Fibroblast of peridontal ligament (primary cell): Measurements from ENCODE around the gene PARVA.
A peak's percentile ranks its signal among the peaks of the same experiment; 100 is the strongest.

Source experiments
- DNase-seq: peaks from one replicate; pipeline ENCODE4 v3.0.0-alpha.2; 2010; ENCODE audit errors: extremely low read depth

PARVA gene

DNA sequence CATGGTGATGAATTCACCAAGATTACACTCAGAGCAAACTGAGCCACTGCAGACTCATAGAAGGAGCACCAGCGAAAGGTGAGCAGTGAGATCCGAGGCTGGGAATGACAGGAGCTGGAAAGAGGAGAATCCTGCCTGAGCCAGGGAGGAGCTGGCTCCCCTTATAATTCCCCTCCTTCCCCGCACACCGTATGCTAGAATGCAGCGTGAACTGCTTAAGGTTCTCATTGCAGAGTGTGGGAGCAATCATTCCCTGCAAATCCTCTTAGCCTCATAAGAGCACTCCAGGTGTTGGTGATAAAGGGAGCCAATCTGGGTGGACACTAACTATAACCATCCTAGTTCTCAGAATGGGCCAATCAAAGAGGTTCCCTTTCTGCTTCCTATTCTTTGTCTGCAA is 169.3 kb downstream of the PARVA start:
- no peak for DNase-seq

DNA sequence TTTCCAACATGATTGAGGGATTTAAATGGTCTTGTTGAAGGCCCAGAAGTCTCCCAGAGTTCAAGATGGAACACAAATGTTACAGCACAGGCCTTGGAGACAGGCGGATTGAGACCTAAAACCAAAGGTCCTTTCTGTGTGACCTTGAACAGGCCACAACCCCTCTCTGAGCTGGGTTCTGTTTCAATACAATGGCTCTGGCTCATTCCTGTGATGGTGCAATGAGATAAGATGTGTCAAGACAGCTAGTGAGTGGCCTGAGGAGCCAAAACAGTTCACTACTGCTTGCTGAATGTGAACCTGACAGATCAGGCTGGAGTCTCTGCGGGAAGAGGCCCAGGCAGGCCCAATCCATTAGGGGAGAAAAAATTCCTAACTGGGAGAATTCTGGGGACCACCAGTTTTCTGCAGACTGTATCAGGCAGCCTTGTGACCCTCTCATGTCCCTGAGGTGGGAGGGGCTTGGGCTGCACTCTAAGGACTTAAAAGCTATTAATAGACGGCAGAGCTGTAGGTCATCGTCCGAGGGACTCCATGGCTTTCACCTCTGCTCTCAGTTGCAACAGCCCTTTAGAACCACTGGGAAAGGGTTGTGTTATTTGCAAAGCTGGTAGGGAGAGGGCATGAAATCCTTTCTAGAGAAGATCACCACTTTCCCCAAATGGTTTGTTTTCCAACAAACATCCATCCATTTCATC is 170.7 kb downstream of the PARVA start:
- no peak for DNase-seq

DNA sequence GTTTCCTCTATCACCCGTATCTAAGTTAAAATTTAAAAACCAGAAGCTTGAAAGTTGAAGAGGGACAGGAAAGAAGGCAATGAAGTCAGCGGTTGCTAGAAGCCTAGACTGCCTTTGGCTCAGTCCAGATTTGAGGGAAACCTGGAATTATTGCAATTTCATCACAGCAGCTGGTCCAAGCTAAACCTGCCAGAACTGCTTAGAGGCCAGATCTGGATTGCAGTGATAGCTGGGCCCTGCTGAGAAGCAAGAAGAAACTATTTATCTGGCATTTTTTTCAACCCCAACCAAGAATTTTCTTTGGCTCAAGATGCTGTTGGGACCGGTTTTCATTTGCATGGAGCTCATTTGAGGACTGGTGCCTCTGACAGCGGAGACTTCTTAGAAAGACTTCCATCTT is 175.3 kb downstream of the PARVA start:
- peak; percentile 99 for DNase-seq

DNA sequence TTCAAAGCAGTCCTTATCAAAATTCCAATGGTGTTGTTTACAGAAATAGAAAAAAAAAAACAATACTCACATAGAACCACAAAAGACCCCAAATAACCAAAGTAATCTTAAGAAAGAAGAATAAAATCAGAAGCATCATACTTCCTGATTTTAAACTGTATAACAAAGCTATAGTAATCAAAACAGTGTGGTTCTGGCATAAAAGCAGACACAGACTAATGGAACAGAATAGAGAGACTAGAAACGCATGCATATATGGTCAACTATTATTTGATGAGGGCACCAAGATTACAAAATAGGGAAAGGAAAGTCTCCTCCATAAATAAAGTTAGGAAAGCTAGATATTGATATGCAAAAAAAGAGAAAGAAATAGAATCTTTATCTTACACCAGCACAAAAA is 176.8 kb downstream of the PARVA start:
- no peak for DNase-seq

DNA sequence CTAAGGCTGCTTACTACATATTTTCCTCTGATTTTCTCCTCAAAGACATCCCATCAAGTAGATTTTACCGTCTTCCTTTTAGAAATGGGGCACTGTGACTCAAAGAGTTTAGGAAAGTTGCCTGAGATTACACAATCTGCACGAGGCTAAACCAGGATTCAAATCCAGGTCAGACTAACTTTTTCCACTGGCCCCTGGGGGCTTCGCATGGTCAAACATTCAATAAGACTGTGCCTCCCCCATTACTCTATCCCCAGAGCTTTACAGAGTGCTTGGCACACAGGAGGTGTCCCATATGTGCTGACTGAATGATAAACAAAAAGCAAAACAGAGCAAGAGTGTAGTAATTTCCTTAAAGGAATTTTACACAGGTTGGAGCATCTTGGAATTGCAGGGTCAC is 178.8 kb downstream of the PARVA start:
- peak; percentile 88 for DNase-seq

DNA sequence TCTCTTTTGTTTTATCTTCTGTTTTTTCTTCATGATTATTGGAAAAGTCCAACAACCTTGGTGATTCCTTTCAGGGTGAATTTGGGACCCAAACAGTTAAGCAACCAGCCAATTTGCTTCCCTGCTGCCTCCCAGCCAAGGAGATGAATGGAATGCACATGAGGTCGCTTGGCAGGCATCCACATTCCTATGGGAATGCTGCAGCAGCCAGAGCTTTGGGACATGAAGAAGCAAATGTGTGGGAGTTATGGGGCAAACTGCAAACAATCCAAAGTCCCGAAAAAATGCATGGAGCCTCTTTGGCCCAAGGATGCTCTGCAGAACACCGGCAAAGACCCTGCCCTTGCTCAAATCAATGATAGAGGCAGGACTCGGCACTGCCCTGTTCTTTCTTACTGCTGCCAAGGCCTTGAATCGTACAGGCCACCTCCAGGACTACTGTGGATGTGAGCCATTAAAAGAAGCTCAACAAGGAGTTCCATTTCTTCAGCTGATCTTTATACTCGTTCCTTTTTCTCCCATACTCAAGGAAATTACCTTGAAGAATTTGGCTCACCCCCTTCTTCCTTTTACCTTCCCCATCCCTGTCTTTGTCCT is 179.5 kb downstream of the PARVA start:
- DNase-seq = peak; percentile 99

DNA sequence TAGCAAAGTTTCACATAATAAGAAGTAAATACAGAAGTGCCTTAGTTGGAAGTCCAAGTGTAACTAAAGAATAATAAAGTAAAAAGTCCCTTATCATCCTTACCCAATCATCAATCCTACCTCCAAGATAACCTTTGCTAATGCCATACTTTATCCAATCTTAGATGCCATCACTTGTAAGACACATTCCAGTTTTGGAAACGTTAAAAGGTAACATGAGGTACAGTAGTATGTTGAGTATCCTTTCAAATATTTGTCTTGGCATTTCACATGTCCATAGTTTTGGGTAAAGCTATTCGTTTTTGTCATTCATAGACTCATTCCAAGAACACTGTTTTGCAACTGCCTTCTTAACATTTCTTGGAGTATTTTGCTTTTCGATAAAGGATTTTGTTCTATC is 181.6 kb downstream of the PARVA start:
- DNase-seq = no peak

DNA sequence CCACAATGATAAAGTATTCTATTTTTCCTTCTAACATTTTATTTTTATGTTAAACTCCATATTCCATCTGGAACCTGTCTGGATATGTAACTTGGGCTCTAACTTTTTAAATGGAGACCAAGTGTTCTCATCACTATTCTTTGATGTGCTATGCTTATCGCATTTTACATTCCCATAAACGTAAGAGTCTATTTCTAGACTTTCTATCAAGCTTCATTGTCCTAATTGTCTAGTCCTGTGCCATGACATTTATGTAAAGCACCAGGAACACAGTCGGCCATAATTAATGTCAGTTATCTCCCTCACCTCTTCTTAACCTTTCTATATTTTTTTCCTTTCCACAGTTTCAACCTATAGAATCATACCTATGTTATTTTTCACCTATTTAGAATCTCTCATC is 183.0 kb downstream of the PARVA start:
- DNase-seq = no peak

DNA sequence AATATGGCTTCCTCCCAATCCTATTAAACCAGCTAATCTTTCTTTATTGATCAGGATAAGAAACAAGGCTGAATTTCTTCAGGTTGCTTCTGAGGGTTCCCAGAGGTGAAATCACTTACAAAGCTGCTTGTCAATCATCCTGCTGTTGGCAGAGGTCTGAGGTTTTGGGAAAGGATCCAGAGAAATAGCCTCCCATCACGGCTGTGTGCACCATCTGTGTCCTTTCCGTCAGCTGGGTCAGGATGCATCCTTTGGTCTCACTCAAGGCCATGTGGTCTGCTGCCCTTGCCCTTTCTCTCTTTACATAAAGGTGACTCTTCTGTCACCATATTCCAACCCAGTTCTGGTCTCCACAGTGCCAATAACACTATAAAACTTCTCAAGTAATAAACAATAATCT is 183.5 kb downstream of the PARVA start:
- no peak for DNase-seq

DNA sequence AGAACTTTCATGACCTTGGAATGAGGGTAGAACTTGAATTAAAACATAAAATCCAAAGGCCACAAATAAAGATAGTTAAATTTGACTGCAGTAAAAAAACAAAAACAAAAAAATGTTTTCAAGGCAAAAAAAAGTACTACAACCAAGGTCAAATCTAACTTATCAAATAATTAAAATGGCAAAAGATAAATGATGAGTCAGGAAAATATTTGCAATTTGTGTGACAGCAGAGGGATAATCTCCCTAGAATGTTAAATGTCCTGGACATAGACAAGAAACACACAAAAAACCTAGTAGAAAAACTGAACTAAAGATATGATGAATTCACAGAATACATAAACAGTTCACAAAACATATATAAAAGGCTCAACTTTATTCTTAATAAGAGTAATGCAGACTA is 186.6 kb downstream of the PARVA start:
- no peak for DNase-seq

DNA sequence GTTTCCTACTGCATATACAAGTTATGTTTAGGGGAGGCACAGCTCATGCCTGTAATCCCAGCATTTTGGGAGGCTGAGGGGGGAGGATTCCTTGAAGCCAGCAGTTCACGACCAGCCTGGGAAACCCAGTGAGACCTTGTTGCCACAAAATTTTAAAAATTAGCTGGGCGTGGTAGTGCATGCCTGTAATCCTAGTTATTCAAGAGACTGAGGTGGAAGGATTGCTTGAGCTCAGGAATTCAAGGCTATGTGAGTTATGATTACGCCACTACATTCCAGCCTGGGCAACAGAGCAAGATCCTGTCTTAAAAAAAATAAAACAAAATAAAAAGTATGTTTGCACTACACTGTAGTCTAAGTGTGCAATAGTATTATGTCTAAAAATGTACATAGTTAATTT is 188.0 kb downstream of the PARVA start:
- no peak for DNase-seq

DNA sequence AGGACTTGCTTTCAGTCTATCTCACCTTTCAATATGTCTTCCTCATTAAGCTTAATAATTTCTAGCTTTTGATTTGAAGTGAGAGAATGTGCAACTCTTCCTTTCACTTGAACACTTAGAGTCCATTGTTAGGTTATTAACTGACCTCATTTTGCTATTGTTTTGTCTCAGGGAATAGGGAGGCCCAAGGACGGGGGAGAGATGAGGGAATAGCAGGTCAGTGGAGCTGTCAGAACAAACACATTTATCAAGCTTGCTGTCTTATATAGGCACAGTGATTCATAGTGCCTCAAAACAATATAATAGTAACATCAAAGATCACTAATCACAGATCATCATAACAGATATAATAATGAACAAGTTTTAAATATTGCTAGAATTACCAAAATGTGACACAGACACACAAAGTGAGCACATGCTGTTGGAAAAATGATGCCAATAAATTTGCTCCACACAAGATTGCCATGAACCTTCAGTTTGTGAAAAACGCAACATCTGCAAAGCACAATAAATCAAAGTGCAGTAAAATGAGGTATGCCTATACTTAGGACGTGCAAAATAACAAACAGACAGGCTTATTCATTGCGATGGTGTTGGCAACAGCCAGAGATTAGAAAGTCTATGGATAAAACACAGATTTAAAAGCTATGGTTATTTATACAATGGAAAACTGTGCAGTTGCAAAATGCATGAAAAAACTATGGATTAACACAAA is 190.5 kb downstream of the PARVA start:
- no peak for DNase-seq

DNA sequence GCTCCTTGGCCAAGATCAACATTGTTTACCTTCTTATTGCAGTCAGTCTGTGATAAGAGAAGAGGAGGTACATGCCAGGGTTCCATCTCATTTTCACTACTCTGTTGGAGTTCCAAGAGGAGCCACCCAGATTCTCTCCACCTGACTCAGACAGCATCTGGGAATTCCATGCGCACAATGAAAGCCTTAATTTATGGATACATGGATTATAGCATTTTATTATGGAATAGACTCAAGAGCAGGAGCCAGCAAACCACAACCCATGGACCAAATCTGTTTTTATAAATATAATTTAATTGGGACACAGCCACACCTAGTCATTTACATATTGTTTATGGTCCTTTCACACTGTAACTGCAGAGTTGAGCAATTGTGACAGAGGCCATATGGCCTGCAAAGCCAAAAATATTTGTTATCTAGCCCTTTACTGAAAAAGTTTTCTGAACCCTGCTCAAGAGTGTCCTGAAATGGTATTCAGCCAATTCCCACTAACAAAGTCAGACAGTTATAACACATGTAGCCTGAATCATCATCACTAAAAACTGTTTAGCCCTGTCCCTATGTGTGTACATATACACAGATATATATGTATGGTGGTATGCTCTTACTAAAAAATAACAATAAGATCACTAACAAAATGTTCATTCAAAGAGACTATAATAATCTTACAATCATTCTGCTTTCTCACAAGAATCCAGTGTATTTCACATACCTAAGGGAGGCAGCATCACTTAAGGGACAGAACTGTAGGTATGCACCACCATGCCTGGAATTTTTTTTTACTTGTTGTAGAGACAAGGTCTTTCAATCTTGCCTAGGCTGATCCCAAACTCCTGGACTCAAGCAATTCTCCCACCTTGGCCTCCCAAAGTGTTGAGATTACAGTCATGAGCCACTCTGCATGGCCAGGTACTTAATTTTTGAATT is 192.4 kb downstream of the PARVA start:
- no peak for DNase-seq

DNA sequence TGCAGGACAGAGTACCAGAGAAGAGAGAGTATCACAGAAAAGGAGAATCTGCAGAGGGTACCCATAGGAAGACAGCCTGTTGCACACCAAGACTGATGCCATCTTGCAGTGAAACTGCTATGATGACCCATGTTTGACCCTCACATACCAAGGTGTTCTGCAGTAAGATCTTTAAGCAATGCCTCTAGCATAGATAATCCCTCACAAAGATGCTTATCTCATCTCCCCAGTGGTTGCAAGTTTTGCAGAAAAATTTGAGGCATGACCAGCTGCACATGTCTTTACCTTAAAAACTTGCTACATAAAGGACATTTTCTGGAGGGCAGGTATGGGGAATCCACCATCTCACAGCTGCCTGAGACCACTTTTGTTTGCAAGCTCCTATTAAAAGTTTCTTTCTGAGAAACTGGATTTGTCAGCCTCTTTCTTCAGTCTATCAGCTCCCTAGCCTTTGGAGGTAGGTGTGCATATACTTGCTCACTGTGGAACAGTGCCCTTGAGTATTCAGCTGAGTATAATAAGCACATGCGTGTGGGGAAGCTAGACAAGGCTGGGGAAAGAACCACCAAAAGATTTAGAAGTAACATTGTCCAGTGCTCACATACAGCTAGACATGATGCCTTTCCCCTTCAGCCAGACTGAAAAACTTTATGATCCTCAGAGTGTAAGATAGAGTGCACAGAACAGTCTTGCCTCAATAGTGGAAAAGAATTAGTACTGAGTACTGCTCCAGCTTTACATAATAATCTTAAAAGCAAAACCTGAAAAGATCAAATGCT is 196.5 kb downstream of the PARVA start:
- DNase-seq = no peak

DNA sequence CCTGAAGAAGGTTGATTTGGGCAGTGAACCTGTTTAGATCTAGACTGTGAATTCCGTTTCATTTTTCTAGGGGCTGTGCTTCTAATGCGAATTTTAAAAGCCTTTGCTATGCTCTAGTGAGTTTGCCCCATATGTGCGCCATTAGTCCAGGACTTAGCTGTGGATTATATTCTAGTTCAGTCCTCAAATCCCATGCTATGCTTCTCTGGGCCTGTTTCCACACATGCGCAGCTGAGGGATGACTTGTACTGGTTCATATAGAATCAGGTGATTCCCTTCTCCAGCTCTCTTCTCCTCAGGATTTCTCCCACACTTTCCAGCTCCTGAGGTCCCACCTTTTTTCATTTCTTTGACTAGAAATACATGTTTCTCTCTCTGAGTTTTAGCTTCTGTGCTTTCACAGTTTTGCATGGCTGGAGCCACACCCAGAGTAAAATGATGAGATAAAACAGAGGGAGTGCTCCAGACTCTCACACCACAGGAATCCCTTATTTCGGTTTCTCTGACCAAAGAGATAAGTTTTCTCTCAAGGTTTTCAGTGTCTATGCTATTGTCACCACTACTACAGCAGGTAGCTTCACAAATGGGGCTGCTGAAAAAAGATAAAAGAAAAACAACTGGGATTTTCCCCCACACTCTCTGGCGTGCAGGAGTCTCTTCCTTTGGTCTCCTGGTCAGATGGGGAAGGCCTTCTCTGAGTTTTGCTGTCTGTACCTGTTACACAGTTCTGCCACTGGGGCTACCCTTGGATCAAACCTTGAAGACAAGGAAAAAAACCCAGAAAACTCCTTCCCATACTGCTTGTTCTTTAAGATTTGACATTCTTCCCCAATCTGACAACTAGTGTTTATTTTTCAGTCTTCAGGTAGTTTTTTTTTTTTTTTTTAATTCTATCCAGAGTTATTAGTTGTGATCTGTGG is 200.6 kb downstream of the PARVA start:
- DNase-seq = no peak

DNA sequence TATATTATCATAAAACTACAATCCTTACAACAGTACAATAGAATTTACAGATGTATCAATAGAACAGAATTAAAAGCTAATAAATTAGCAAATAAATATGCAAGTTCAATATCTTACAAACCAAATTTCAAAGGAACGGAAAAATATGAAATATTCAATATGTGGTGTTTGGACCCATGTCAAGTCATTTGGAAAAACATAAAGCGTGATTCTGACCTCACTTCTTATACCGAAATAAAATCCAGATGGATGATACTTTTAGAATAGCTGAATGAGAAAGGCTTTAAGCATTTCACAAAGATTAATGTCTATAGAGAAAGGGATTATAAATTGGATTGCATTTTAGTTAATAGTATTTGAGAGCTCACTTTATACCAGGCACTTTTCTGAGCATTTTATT is 204.0 kb downstream of the PARVA start:
- no peak for DNase-seq

DNA sequence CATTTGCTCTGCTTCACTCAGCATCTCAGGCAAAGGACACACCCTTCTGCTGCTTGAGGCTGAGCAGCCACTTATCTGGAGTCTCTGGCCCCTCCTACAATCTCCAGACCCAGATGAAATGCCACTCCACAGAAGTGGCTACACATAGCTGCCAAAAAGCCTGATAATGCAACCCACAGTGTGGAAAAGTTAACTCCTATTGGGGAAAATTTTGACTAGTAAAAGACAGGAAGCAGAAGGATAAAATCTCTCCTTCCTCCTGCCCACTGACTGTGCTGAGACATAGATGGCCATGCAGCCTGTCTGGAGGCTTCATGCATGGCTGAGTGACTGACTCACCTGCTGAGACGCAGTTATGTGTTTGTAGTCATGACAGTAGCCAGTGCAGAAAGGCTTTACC is 204.6 kb downstream of the PARVA start:
- peak; percentile 38 for DNase-seq
